AG09309 (cell line): ENCODE results near the gene CD180.
A peak's percentile ranks its signal among the peaks of the same experiment; 100 is the strongest.

Experiments used
- DNase-seq: peaks from one replicate; pipeline ENCODE4 v3.0.0-alpha.2; 2010; ENCODE audit warnings: low read depth
- H3K4me3 ChIP-seq: 2 replicates; pipeline ENCODE4 v1.5.1; 2011; ENCODE audit warnings: mild to moderate bottlenecking, low read depth, low read length, moderate library complexity; ENCODE audit not compliant: control insufficient read depth
- CTCF ChIP-seq: IDR thresholded peaks from 2 replicates; pipeline ENCODE4 v1.5.1; 2011; ENCODE audit warnings: mild to moderate bottlenecking, low read depth, low read length, inconsistent platforms; ENCODE audit not compliant: insufficient read depth, control insufficient read depth; ENCODE audit errors: missing control alignments

CD180 gene

GRCh38 chr5:67241326-67241725, 44.7 kb upstream of the CD180 start:
- no peak for DNase-seq
- H3K4me3 ChIP-seq, result no peak overlapping the region
- no peak for TF ChIP-seq CTCF

GRCh38 chr5:67240846-67241245, 44.2 kb upstream of the CD180 start:
- no peak for TF ChIP-seq CTCF
- DNase-seq, result no peak
- no peak overlapping the region for H3K4me3 ChIP-seq

- H3K4me3 ChIP-seq, result no peak overlapping the region
- no peak for TF ChIP-seq CTCF
- DNase-seq, result no peak
Observed at GRCh38 chr5:67240065-67240464, 43.5 kb upstream of the CD180 start.

- DNase-seq, result peak; percentile 62
- no peak overlapping the region for H3K4me3 ChIP-seq
- no peak for TF ChIP-seq CTCF
Observed at GRCh38 chr5:67238191-67238590, 41.6 kb upstream of the CD180 start.

GRCh38 chr5:67235399-67236110, 39.0 kb upstream of the CD180 start:
- TF ChIP-seq CTCF, result no peak

GRCh38 chr5:67234671-67235176, 38.1 kb upstream of the CD180 start:
- no peak for TF ChIP-seq CTCF
- H3K4me3 ChIP-seq, result peak overlapping the region; percentile 21
- no peak for DNase-seq

More at GRCh38 chr5:67235399-67236110, 39.0 kb upstream of the CD180 start:
- no peak overlapping the region for H3K4me3 ChIP-seq
- no peak for DNase-seq
